CD4-positive, alpha-beta T cell treated with Interleukin-21 for 1 hour (primary cell): ENCODE results near the gene FAM228A.
"Not testable (repeated sequence)": the region's sequence is repeated elsewhere in the genome, so short reads cannot be mapped to it uniquely, and the experiment has no call there.

Source experiments
- DNase-seq: peaks from one replicate; pipeline ENCODE4 v3.0.0-alpha.2; 2020

Gene FAM228A

DNA sequence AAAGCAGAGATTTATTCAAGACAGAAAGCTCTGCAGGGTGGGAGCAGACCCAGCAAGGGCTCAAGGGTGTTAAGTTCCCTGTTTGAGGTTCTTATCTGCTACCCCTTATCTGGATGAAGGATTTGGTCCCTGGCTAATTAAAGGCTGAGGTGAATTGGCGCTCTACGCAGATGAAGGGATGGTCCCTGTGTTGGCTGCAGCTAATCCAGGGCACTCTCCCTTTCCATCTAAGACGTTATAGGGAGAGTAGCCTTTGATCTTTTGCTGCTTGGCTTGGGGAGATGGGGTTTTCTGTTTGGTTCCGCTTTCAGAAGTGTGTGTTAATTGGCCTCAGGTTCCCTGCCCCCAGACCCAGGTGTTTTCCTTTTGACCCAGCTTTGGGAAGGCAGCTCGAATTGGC lies 17.0 kb downstream of the FAM228A start:
- no peak for DNase-seq

DNA sequence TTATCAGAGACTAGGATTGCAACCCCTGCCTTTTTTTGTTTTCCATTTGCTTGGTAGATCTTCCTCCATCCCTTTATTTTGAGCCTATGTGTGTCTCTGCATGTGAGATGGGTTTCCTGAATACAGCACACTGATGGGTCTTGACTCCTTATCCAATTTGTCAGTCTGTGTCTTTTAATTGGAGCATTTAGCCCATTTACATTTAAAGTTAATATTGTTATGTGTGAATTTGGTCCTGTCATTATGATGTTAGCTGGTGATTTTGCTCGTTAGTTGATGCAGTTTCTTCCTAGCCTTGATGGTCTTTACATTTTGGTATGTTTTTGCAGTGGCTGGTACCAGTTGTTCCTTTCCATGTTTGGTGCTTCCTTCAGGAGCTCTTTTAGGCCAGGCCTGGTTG lies 22.4 kb downstream of the FAM228A start:
- not testable (repeated sequence) for DNase-seq

DNA sequence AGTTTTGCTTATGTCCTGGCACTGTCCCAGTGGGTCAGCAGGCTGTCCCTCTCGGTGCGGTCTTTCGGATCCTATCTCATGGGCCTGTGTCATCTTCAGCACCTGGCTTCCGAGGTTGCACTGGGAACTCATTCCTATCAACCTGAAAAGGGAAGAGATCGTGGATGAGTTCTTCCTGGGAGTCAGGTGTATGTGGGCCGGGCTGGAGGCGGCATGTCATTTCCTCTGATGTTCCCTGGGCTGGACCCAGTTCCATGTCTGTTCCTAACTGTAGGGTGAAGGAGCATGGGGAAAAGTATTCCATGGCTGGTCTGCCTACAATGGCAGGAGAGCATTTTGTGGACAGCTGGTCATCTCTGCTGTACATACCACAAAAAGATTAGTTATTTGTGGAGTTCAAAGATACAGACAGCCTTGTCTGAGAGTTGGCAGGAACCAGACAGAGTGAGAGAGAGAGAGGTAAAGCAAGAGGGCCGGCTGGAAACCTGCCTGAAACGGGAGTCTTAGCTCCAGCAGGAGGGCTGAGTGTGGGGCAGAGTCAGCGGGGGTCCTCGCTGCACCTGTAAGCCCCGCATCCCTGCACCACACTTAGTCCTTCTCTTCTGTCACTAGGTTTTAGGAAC lies 25.2 kb downstream of the FAM228A start:
- DNase-seq, result no peak

DNA sequence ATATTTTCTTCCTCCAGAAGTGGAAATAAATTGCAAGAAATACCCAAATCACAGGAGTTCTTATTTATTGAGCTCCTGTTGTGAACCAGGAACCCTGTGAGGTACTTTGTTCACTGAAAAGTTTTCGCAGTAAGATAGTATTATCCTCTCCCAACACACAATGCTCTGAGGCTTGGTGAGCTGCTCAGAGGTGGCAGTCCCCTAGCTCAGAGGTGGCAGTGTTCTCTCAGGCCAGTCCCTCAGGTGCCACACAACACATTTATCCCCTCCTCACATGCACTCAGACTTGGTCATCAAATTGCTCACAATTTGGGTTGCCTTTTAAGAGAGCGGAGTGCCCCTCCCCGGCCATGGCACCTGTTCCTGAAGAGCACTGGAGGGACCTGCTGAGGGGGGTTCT lies 25.9 kb downstream of the FAM228A start:
- DNase-seq, result no peak

DNA sequence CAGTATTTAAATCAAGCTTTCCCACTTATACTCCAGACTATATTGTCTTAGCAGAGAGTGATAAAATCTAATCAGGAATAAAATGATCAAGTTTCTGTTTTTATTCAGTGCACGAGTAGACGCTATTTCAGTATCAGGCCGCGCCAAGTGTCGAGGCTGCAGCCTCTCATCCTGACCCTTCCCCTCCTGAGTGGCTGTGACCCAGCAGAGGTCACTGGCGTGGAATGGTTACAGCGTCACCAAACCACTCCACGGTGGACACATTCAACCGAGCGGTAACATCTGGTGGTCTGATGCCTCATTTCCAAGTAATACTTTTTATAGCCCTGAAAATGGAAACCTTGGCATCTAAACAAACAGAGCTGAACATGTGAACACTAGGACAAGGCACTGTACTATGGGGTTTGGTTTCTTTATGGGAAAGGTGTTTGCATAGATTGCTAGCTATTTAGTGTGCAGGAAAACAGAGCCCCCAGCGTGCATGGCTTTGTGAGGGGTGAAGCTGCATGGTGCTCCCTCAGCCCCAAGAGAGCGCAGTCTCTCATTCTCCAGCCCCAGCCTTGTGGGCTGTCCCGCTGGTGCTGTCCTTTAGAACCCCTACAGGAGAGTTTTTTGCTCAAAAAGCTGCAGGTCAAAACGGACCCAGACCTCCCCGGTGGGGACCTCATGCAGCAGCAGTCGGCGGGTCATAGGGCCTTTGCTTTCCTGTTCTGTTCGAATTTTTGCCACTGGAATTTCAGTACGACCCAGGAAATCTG lies 28.4 kb downstream of the FAM228A start:
- DNase-seq, result no peak

DNA sequence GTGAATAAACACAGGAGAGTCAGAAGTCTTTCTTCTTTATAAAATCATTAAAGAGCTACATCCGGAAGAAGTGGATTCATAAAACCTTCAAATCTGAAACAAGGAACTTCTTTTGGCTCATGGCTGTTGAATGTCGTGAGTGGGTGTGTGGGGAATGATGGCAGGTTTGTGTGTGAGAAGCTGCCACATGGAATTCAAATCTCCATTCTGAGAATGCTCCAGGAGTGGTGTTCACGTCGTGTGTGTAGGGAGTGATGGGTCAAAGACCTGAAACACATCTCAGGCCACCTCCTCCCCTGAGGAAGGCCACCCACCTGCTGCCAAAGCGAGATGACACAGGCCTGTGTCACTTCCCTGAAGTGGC lies 28.9 kb downstream of the FAM228A start:
- no peak for DNase-seq

DNA sequence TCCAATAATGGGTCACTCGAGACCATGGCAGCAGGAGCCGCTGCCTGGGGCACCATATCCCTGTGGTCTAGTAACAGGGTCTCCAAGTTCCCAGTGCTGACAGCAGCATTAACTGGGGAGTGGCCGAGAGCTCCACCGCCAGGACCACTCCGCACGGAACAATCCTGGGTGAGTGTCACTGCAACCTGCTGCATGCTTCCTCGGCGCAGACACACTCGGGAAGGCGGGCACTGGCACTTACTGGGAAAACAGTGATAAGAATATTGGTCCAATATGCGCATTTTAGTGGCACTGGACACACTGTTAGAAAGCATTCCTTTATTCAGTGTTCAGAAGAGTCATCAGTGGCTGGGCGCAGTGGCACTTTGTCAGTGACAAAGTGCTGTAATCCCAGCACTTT lies 29.7 kb downstream of the FAM228A start:
- no peak for DNase-seq

DNA sequence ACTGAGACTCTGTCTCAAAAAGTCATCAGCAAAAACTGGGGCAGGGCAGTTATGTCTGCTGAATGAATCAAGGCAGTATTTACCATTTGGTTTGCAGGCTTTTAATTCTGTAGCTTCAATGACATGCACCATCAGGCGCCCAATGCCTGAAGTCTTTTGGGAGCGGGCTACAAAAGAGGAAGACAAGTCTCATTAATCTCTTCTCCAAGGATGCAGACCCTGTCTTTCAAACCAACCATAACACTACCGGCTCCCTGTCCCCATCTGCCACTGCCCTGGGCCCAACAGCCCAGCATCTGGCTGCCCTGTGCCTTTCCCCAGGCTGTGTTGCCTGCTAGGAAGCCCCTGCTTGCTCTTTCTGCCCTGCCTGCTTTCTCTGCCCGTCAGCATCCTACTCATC lies 30.3 kb downstream of the FAM228A start:
- DNase-seq, result no peak

DNA sequence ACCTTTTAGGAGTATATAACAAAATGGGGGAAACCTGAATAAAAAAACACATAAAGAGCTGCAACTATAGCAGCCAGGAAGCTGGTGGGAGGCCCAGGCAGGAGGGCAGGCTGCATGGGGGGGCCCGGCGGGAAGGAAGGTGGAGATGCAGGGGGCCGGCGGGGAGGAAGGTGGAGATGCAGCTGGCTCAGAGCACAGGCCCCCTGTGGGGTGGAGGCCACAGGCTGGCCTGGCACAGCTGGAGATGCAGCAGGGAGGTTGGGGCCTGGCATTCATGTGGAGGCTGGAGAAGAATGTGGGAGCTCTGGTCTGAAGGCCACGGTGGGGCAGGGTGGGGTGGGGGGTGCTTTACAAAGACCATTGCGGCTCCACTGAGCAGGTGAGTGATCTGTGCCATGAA lies 31.4 kb downstream of the FAM228A start:
- DNase-seq, result no peak

DNA sequence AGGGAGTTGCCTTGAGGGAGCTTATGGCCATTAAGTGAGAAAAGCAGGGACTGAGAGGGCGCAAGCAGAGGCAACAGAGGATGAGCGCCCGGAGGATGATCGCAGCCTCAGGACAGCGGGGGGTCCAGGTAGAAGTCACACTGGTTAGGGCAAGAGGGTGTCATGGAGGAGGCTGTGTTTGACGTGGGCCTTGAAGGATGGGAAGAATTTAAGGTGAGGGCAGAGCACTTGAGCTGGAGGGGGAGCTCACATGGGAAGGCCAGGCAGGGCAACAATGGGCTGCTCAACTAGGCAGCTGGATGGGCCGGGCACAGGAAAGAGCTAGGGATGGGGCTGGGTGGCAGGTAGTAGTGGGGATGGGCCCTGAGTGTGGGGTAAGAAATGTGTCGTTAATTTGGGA lies 31.9 kb downstream of the FAM228A start:
- DNase-seq, result no peak

DNA sequence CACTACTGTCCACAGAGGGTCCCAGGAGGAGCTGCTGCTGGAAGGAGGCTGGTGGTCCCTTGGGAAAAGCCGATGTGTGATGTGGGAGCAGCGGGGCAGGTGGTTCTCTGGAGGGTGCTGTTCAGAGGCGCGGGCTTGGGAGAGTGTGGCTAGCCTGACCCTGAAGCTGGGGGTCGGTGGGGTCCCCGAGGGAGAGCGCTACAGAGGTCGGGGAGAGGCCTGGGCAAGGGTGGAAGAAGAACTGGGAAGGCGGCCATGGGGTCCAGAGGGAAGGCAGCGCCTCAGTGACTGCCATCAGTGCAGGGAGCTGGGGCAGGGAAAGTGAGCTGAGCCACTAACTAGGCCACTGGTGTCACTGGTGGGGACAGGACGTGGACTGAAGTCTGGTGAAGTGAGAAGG lies 32.5 kb downstream of the FAM228A start:
- DNase-seq, result no peak

DNA sequence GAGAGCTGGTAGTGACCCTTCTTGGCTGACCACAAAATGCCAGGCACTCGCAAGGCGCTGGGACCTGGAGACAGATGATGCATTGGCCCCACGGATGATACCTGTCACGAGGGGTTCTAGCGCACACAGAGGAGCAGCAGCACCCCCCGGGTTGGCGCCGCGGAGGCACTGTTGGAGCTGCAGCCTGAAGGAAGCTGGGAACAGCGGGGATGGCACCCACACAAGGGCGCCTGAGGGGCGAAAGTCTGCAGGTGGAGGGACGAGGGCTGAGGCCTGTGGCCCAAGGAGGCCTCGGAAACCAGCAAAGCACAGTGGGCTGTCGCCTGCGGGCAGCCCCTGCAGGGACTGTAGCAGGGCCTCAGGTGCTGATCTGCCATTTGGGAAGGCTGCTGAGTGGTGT lies 33.6 kb downstream of the FAM228A start:
- DNase-seq, result no peak

DNA sequence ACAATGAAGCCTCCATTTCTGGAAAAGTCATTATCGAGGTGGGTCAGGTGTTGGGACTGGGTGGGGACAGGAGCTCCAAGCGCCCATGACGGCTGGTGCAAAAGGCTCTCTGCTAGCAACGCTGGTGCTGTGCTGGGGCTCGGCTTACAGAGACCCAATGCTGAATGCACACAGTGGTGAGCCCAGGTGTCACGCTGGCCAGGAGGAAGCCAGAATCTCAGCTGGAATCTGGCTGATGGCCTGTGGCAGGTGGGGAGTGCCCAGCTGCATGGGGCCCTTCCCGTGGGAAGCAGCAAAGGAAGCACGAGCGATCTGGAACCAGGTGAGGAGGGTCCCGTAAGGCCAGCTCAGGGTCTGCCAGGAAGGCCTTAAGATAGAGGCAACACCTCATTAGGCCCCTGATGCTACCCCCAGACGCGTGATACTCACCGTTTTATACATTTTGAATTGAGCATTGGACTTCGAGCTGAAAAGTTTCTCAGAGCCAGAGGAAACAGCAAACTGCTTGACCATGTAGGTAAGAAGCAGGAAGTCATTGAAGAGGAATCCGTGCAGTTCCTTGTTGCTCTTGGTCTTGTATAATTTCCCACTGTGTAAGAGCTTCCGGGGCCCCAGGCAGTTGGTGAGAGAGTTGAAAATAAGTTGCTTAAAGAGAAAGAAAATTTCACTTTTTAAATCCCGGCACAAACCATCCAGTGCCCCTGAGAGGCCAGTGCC lies 34.7 kb downstream of the FAM228A start:
- no peak for DNase-seq

DNA sequence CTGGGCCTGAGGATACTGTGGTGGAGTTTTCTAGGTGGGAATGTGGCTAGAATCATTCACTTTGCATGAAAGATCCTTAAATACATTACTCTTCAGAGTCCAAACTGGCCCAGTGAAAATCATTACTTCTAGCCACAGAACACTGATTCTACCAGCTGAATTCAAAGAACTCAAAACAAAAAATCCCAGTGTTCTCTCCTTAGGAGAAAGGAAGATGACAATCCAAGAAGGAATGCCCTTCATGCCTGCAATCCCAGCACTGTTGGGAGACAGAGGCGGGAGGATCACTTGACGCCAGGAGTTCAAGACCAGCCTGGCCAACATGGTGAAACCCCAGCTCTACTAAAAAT lies 35.2 kb downstream of the FAM228A start:
- no peak for DNase-seq

DNA sequence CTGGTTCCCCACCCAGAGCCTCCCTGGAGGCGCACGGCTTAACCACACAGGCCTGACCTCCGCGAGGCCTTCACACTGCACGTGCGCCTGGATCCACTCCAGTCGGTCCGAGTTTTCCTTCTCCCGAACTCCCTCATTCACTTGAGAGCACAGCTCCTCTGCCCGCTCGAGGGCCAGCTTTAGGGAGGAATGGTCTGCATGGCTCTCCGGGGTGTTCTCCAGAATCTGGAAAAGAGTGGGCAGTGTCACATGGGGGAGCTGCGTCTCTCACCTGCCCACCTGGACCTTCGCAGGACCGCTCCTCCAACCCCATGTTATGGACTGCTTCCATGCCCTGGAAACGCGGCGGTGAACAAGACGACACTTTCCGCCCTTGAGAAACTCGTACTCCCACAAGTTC lies 35.9 kb downstream of the FAM228A start:
- DNase-seq, result no peak

DNA sequence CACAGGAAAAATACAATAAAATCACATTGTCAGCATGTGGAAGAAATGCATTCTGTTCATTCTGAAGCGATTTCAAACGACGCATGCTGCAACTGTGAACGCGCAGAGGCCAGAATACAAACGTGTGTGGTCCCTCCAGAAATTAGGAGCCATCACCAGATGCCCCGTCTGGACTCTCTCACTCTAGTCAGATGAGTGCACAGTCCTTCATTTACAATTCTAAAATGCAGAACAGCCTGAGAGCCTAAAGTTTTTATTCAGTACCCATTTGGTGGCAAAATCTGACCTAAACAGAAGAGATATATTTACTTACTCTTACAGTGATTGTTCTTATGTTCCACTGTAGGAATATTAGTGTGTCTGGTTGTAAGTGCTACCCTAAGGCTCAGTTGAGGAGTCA lies 36.6 kb downstream of the FAM228A start:
- no peak for DNase-seq

DNA sequence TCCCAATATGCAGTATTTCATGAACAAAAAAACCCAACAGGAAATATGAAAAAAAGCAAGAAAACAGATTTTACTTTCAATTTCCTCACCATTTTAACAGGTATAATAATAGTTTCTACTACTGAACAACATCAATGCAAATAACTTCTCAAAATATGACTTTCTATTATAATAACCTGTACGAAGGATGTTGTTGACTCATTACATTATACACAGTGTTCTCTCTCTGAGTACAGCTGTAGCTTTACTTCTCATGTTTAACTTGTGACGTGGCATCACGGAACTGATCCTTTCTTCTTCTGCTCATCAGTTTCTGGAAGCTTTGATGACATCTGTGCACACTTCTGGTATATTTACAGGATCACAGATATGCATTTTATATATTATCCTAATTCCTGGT lies 40.0 kb downstream of the FAM228A start:
- peak; percentile 19 for DNase-seq

DNA sequence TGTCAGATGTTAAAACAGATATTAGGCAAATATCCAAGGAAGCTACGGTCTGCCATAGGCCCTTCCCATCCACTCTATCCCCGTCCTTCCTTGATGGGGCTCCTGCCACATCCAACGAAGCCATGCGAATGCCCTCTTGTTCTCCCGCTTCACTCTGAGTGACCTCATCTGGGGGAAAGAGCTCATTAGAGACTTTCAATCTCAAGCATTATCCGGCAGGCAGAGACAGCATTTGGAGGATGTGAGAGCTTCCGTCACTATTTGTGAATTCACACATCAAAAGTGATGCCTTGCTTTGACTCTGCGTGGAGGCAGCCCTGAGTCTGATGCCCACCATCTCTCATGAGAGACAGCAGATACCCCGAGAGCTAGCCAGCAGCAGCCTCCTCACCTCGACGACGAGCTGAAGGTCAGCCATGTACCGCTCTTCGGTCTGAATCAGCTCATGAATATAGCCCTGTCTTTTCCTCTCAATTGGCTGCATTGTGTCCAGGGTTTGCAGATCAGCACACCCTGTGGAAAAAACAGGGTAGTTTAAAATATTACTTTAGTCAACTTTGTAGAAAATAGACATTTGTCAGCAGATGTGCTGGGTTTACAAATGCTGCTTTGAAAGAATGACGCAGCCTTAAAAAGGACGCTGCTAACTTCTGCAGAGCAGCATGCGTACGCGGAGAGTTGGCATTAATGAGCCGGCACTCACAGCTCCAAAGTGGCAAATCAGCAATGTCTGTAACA lies 45.9 kb downstream of the FAM228A start:
- no peak for DNase-seq

DNA sequence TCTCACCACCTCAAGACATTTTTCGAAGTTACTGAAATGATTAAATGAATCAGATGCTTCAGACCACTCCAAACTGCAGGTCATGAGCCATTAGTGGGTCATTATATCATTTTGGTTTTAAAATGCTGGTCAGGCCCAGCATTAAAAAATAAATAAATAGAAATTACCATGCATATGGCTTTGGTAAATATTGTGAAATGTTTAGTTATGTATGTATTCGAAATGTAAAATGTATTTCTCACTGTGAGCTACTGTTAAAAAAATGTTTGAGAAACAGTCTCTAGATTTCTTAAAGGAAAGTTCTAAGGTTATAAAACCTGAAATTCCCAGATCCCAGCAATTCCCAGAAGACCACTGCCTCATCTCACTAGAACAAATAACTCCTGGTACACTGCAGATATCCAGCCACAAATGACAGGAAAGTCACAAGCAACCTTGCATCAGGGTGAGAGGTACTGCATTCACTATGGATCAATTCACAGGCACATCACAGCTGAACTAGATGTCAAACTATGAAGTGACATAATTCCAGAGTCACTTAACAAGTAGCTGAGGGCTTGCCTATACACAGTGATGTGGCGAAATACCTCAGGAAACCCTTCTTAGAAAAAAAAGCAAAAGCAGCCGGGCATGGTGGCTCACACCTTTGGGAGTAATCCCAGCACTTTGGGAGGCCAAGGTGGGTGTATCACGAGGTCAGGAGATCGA lies 46.6 kb downstream of the FAM228A start:
- DNase-seq, result no peak

DNA sequence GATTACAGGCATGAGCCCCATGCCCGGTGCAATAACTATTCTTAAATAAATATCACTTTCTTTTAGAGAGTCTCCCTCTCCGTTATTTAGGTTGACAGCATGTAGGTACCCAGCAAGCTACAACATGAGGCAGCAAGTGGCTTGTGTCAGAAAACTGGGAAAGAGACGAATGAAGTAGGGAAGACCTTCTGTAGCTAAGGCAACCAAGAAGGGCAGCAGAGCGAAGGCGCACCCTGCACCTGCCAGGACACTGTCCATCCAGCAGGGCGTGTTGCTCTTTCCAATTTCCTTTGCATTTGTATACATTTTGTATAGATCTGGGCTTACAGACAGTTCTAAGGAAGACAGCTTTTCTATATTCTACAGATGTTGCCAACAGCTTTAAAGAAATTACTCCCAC lies 48.1 kb downstream of the FAM228A start:
- DNase-seq, result no peak

DNA sequence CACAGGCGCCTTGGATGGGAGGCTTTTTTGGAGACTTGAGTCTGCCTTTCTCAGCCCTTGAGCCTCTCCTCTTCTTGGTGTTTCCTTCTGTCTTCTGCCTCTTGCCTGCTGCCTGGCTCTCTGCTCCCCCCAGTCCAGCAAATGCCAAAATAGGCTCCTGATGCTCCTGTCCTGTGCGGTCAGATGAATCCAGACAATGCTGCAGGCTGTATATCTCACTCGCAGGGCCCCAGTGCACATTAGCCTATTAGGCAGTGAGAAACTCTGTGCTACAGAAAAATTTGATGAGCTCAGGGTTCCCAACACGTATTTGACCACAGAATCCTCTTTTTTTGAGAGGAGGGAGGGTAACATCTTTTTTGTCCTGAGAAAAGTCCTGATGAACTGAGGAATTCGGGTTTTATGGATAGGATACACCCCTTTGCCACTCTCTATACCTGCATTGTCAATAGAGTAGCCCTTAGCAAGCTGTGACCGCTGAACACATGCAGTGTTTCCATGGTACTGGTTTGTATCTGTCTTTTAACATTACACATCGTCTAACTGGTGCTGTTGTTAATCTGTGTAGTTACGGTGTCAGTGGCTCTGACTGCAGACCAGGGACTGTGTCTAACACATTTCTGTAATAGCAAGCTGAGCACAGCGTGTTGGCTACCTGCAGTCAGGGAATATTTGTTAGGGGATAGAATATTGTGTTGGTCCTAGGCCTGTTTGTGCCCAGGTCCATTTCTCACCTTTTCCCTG lies 50.8 kb downstream of the FAM228A start:
- no peak for DNase-seq

DNA sequence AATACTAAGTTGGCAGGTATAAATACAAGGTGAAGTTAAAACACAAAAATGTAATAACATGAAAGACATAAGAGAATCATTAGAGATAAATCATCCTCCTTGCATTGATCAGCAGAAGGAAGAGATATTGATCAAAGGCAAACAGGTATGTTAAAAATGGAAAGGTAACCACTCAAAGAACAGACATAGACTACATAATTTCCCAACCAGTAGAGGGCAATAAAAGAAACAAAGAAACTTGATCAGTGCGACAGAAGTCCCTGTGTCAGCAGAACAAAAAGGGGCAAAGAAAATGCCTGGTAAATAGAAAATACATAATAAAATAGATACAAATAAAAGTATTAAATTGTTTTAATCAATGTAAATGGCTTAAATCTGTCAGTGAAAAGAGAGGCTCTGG lies 53.6 kb downstream of the FAM228A start:
- peak; percentile 7 for DNase-seq
